HepG2 (cell line): ENCODE results near the gene WDR81. TPM values are rescaled to one million over a fixed set of nuclear protein-coding genes. Genes with fewer than 3 reads are reported as not detected.

Experiments used
- GATA4 ChIP-seq: sonication (generic); IDR thresholded peaks from 2 replicates; pipeline ENCODE4 v1.6.1; 2016; ENCODE audit warnings: antibody characterized with exemption, low read depth, borderline replicate concordance
- GMEB1 ChIP-seq: sonication (generic); formaldehyde crosslinking; IDR thresholded peaks from 2 replicates; pipeline ENCODE4 v1.5.1; 2020; ENCODE audit warnings: missing genetic modification reagents, mild to moderate bottlenecking, borderline replicate concordance
- HNRNPLL ChIP-seq: fragments of 200-400 bp; formaldehyde crosslinking; IDR thresholded peaks from 2 replicates; pipeline ENCODE4 v1.6.1; 2017; ENCODE audit warnings: mild to moderate bottlenecking, low read depth, low read length; ENCODE audit not compliant: poor library complexity, severe bottlenecking
- KDM5B ChIP-seq: sonication (generic); formaldehyde crosslinking; IDR thresholded peaks from 2 replicates; pipeline ENCODE4 v1.4.0; 2020; ENCODE audit warnings: missing genetic modification reagents, mild to moderate bottlenecking, borderline replicate concordance
- MXD4 ChIP-seq: IDR thresholded peaks from 2 replicates; pipeline ENCODE4 v1.6.1; 2016; ENCODE audit warnings: mild to moderate bottlenecking, missing biosample characterization, missing genetic modification reagents
- NFYB ChIP-seq: sonication (generic); formaldehyde crosslinking; IDR thresholded peaks from 2 replicates; pipeline ENCODE4 v1.4.0; 2020; ENCODE audit warnings: missing genetic modification reagents
- NR2C2 ChIP-seq: sonication (generic); formaldehyde crosslinking; IDR thresholded peaks from 2 replicates; pipeline ENCODE4 v1.4.0; 2020; ENCODE audit warnings: missing genetic modification reagents, mild to moderate bottlenecking, moderate library complexity, borderline replicate concordance
- SOX13 ChIP-seq, 3 experiments: fragments of 450-650 bp in 1 of 3; sonication (generic) in 1 of 3; formaldehyde crosslinking in 1 of 3; IDR thresholded peaks in 2 of 3; conservative IDR thresholded peaks in 1 of 3; 2 replicates each; pipeline versions ENCODE4 v1.5.0 to v1.6.1; 2016 to 2020; ENCODE audit warnings: antibody characterized with exemption in 1 of 3, mild to moderate bottlenecking in 1 of 3, missing compliant biosample characterization in 1 of 3, missing genetic modification reagents in 1 of 3, moderate library complexity in 1 of 3
- ZBTB14 ChIP-seq: sonication (generic); formaldehyde crosslinking; IDR thresholded peaks from 2 replicates; pipeline ENCODE4 v1.4.0; 2020; ENCODE audit warnings: missing genetic modification reagents
- ZKSCAN5 ChIP-seq: sonication (generic); formaldehyde crosslinking; IDR thresholded peaks from 2 replicates; pipeline ENCODE4 v1.5.1; 2020; ENCODE audit warnings: mild to moderate bottlenecking, missing genetic modification reagents
- ZMYM2 ChIP-seq: sonication (generic); formaldehyde crosslinking; IDR thresholded peaks from 2 replicates; pipeline ENCODE4 v1.8.0; 2022; ENCODE audit warnings: mild to moderate bottlenecking, missing genetic modification reagents
- ZNF382 ChIP-seq: sonication (generic); formaldehyde crosslinking; IDR thresholded peaks from 2 replicates; pipeline ENCODE4 v1.5.0; 2020; ENCODE audit warnings: missing genetic modification reagents, mild to moderate bottlenecking, borderline replicate concordance
- ZNF619 ChIP-seq: sonication (generic); formaldehyde crosslinking; IDR thresholded peaks from 2 replicates; pipeline ENCODE4 v1.4.0; 2020; ENCODE audit warnings: mild to moderate bottlenecking, missing genetic modification reagents
- ZNF766 ChIP-seq: sonication (generic); formaldehyde crosslinking; IDR thresholded peaks from 2 replicates; pipeline ENCODE4 v1.5.0; 2020; ENCODE audit warnings: missing genetic modification reagents, borderline replicate concordance
- polyA plus RNA-seq, 8 experiments: library from polyadenylated mRNA; depleted of rRNA in 3 of 8; stranded (reverse) in 7 of 8; unstranded in 1 of 8; fragments of >200 nt; fragmentation: Illumina TruSeq in 4 of 8; extraction: Trizol in 4 of 8; gene quantifications; 2 replicates each; pipeline versions ENCODE4 v1.2.1 to v1.2.3, GENCODE V29; 2011 to 2016; ENCODE audit warnings: low read depth in 4 of 8, missing spikeins in 1 of 8, mixed read lengths in 1 of 8; ENCODE audit not compliant: insufficient read depth in 1 of 8
- total RNA-seq, 5 experiments: library from RNA; depleted of rRNA; stranded (reverse); fragments of >200 nt; fragmentation: Illumina TruSeq; extraction: Trizol; gene quantifications; 2 replicates each; pipeline ENCODE4 v1.2.3, GENCODE V29; 2016; ENCODE audit warnings: low read depth in 1 of 5
- TF ChIP-seq, protein P1 (sequence below): IDR thresholded peaks from 2 replicates; pipeline ENCODE4 v1.6.1; 2016; ENCODE audit warnings: low read depth, borderline replicate concordance
- TF ChIP-seq, protein P2 (sequence below): sonication (generic); formaldehyde crosslinking; IDR thresholded peaks from 2 replicates; pipeline ENCODE4 v1.5.0; 2020; ENCODE audit warnings: mild to moderate bottlenecking, missing genetic modification reagents
- TF ChIP-seq, protein P3 (sequence below): sonication (generic); formaldehyde crosslinking; IDR thresholded peaks from 2 replicates; pipeline ENCODE4 v1.4.0; 2020; ENCODE audit warnings: mild to moderate bottlenecking, missing genetic modification reagents
- TF ChIP-seq, protein P4 (sequence below): sonication (generic); formaldehyde crosslinking; IDR thresholded peaks from 2 replicates; pipeline ENCODE4 v1.8.1; 2023; ENCODE audit warnings: missing genetic modification reagents, mild to moderate bottlenecking, borderline replicate concordance

WDR81 gene
- total and polyA plus RNA-seq, 2 of the 13 experiments (the other 11 are each of a cell fraction or from before 2014, with no cell fraction given), result 9.1 to 16.7 TPM

DNA sequence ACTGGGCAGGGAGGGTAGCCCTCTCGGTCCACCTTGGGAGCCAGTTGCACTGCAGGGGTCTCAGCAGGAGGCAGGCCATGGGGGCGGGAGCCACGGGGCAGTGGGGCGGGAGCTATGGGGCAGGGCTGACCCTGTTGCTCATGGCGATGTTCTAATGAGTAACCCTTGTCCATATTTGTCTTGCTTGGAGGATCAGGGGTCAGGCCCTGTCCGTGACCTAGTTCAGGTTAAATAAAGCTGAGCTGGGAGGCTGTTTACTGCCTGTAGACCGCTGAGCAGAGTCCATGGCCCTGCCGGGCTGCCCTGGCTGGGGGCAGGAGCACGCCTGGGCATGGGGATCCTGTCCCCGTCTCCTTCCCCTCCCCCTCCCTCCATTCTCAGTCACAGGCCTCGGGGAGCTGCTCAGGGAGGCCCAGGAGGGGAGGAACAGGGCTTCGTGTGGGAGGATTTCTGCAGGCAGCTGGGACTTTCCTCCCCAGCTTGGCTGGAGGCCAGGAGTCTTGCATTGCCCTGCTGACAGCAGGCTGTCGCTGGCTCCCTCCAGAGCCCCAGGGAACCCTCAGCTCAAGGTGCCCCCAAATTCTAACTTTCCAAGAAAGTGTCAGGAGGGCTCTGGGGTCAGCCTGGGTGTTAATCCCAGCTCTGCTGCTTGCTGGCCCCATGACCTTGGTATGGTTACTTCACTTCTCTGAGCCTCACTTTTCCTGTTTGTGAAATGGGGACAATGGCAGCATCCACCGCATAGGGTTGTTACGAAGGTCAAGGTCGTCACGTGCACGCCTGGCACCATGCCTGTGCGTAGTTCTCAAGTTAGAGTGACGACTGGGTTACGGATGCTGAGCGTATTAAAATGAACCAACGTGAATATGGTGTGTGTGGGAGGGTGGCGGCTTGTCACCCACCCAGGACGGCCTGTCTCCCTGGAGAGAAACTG is 12.1 kb downstream of the WDR81 start (continued):
- peak; percentile 37; the same call in 1 of the 2 replicates for TF ChIP-seq ZBTB14 (CRISPR knock-in tag)
- TF ChIP-seq, protein P1, sequence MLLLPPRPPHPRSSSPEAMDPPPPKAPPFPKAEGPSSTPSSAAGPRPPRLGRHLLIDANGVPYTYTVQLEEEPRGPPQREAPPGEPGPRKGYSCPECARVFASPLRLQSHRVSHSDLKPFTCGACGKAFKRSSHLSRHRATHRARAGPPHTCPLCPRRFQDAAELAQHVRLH (CRISPR knock-in tag), result peak; percentile 68
- TF ChIP-seq, protein P2, sequence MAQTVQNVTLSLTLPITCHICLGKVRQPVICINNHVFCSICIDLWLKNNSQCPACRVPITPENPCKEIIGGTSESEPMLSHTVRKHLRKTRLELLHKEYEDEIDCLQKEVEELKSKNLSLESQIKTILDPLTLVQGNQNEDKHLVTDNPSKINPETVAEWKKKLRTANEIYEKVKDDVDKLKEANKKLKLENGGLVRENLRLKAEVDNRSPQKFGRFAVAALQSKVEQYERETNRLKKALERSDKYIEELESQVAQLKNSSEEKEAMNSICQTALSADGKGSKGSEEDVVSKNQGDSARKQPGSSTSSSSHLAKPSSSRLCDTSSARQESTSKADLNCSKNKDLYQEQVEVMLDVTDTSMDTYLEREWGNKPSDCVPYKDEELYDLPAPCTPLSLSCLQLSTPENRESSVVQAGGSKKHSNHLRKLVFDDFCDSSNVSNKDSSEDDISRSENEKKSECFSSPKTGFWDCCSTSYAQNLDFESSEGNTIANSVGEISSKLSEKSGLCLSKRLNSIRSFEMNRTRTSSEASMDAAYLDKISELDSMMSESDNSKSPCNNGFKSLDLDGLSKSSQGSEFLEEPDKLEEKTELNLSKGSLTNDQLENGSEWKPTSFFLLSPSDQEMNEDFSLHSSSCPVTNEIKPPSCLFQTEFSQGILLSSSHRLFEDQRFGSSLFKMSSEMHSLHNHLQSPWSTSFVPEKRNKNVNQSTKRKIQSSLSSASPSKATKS (CRISPR knock-in tag), result peak; percentile 72; the same call in 1 of the 2 replicates
- TF ChIP-seq, protein P3, sequence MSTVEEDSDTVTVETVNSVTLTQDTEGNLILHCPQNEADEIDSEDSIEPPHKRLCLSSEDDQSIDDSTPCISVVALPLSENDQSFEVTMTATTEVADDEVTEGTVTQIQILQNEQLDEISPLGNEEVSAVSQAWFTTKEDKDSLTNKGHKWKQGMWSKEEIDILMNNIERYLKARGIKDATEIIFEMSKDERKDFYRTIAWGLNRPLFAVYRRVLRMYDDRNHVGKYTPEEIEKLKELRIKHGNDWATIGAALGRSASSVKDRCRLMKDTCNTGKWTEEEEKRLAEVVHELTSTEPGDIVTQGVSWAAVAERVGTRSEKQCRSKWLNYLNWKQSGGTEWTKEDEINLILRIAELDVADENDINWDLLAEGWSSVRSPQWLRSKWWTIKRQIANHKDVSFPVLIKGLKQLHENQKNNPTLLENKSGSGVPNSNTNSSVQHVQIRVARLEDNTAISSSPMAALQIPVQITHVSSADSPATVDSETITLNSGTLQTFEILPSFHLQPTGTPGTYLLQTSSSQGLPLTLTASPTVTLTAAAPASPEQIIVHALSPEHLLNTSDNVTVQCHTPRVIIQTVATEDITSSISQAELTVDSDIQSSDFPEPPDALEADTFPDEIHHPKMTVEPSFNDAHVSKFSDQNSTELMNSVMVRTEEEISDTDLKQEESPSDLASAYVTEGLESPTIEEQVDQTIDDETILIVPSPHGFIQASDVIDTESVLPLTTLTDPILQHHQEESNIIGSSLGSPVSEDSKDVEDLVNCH (CRISPR knock-in tag), result no peak
- TF ChIP-seq MXD4 (CRISPR knock-in tag), result peak; percentile 54; the same call in 1 of the 2 replicates
- 0 out of 2 replicates have a peak, but pooled peaks have one; percentile 12 for TF ChIP-seq NFYB (CRISPR knock-in tag)
- peak; percentile 83; the same call in 1 of the 2 replicates for TF ChIP-seq GATA4
- peak; percentile 68 for TF ChIP-seq ZNF619
- TF ChIP-seq ZKSCAN5 (CRISPR knock-in tag), result no peak
- 0 out of 2 replicates have a peak, but pooled peaks have one; percentile 13 for TF ChIP-seq ZNF766 (CRISPR knock-in tag)
- peak; percentile 74 for TF ChIP-seq SOX13 (IDR thresholded peaks at IDR 0.05)
- peak in 1 of 2 experiments; percentile 90; a peak in 2 of 4 replicates for TF ChIP-seq SOX13 (CRISPR knock-in tag; conservative IDR thresholded peaks at IDR 0.05 in 1 of 2, IDR thresholded peaks at IDR 0.05 in 1 of 2)
- TF ChIP-seq KDM5B, result peak; percentile 60
- peak; percentile 87 for TF ChIP-seq ZMYM2 (CRISPR knock-in tag)
- peak; percentile 18 for TF ChIP-seq HNRNPLL
- TF ChIP-seq, protein P4, sequence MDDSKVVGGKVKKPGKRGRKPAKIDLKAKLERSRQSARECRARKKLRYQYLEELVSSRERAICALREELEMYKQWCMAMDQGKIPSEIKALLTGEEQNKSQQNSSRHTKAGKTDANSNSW (CRISPR knock-in tag), result no peak
- TF ChIP-seq ZNF382 (CRISPR knock-in tag), result no peak
- peak; percentile 81; the same call in 1 of the 2 replicates for TF ChIP-seq GMEB1 (CRISPR knock-in tag)
- TF ChIP-seq NR2C2 (CRISPR knock-in tag), result peak; percentile 92
